HEK293 (cell line): ENCODE measurements around the gene CABCOCO1.

Experiments used
- GLI2 ChIP-seq: fragments of 450-650 bp; formaldehyde crosslinking; IDR thresholded peaks from 2 replicates; pipeline ENCODE4; 2017; ENCODE audit warnings: missing biosample characterization, missing genetic modification characterization, low read depth, borderline replicate concordance
- YY1 ChIP-seq: fragments of 450-650 bp; formaldehyde crosslinking; IDR thresholded peaks from 2 replicates; pipeline ENCODE4 v1.5.1; 2018; ENCODE audit warnings: missing biosample characterization, missing genetic modification characterization
- ZNF133 ChIP-seq: fragments of 450-650 bp; formaldehyde crosslinking; IDR thresholded peaks from 2 replicates; pipeline ENCODE4 v1.5.1; 2016; ENCODE audit warnings: missing biosample characterization, missing genetic modification characterization
- ZNF274 ChIP-seq, 2 experiments: fragments of 200-500 bp in 1 of 2; fragments of 450-650 bp in 1 of 2; sonication (Bioruptor generic) in 1 of 2; formaldehyde crosslinking in 1 of 2; IDR thresholded peaks; 2 replicates each; pipeline versions ENCODE4 v1.5.1 to v1.6.1; 2014 to 2016; ENCODE audit warnings: borderline replicate concordance in 1 of 2, inconsistent platforms in 1 of 2, low read length in 1 of 2, missing biosample characterization in 1 of 2, missing genetic modification characterization in 1 of 2
- ZNF366 ChIP-seq: fragments of 450-650 bp; formaldehyde crosslinking; conservative IDR thresholded peaks from 2 replicates; pipeline ENCODE4 v1.5.1; 2016; ENCODE audit warnings: missing biosample characterization, missing genetic modification characterization
- TF ChIP-seq, protein P1 (sequence below): fragments of 450-650 bp; formaldehyde crosslinking; IDR thresholded peaks from 2 replicates; pipeline ENCODE4 v1.5.1; 2016; ENCODE audit warnings: missing biosample characterization, missing genetic modification characterization, low read depth

The CABCOCO1 gene

DNA sequence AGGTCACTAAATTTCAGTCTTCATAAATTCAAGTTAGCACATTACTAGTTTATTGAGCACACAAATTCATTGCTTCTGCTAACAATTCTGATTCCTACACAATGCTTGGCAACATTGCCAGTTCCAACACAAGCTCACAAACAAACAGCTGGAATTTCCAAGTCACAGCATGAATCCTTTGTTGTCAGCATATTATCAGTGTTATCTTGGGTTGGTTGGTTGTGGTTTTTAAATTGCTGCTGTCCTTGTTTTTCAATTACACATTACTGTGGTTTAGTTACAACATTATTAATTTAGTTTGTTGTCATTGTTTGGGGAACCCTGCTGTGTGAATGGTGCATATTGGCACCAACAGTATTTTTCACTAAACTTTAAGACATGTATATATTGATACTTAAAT, 152.8 kb downstream of the CABCOCO1 start (continued):
- TF ChIP-seq ZNF274 (IDR thresholded peaks at IDR 0.05; ENCODE audit: low read length) (no peak), ZNF274 (tag by site-specific recombination; IDR thresholded peaks at IDR 0.05; ENCODE audit: borderline replicate concordance) (no peak), ZNF133 (no peak), GLI2 (tag by site-specific recombination) (peak; percentile 19; the same call in 1 of the 2 replicates), ZNF366 (tag by site-specific recombination) (peak; percentile 76), YY1 (no peak)
- TF ChIP-seq, protein P1, sequence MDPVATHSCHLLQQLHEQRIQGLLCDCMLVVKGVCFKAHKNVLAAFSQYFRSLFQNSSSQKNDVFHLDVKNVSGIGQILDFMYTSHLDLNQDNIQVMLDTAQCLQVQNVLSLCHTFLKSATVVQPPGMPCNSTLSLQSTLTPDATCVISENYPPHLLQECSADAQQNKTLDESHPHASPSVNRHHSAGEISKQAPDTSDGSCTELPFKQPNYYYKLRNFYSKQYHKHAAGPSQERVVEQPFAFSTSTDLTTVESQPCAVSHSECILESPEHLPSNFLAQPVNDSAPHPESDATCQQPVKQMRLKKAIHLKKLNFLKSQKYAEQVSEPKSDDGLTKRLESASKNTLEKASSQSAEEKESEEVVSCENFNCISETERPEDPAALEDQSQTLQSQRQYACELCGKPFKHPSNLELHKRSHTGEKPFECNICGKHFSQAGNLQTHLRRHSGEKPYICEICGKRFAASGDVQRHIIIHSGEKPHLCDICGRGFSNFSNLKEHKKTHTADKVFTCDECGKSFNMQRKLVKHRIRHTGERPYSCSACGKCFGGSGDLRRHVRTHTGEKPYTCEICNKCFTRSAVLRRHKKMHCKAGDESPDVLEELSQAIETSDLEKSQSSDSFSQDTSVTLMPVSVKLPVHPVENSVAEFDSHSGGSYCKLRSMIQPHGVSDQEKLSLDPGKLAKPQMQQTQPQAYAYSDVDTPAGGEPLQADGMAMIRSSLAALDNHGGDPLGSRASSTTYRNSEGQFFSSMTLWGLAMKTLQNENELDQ (tag by site-specific recombination): 0 out of 2 replicates have a peak, but pooled peaks have one; percentile 28
